ENCODE measurements around the gene ANO4. TPM values are rescaled to one million over a fixed set of nuclear protein-coding genes. Genes with fewer than 3 reads are reported as not detected.

The ANO4 gene
- total RNA-seq, 2 donors from 2014 or later: 3.4 to 4.0 TPM

DNA sequence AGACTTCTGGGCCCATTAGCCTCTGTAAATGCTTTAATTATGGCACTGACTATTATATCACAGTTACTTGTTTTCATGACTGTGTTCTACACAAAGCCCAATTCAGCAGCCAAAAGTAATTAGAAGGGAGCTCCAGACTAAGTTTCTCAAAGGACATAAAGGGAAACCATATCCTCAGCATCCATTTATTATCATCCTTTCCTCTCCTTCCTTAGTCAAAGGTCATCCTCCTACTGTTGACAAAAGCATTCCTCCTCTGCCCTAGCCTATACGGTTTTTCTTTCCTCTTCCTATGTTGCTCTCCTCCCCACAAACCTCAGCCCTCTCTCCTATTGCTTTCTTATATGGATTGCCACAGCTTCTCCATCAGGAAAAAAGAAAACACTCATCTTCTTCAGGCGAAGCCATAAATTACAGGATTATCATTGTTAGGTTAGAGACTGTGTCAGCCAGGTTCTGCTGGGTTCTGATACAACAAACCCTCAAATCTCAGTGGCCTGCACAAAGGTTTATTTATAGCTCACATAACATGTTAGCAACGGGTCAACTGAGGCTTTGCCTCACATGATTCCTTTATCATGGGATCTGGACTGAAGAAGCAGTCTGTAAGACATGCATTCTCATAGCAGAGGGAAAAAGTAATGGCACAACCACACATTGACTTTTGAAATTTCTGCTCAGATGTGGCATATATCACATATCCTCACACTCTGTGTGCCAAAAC, 208.3 kb downstream of the ANO4 start:
- Mint-ChIP-seq H3K4me1 (no peaks in the 10 kb centered on the region), H3K36me3 (ENCODE audit: low read depth) (no peaks in the 10 kb centered on the region), H3K27ac (no peak overlapping the region), H3K9me3 (no peaks in the 10 kb centered on the region), H3K4me3 (no peak overlapping the region), H3K27me3 (ENCODE audit: insufficient read depth) (no peaks in the 10 kb centered on the region)
- no peaks in the 10 kb centered on the region for H3K27me3 ChIP-seq (ENCODE audit: control insufficient read depth, insufficient read depth, low read length, poor library complexity, severe bottlenecking)
- no peak for DNase-seq
- H3K36me3 ChIP-seq (ENCODE audit: control insufficient read depth, insufficient read depth, low read length): no peaks in the 10 kb centered on the region
- no peak overlapping the region for H3K4me3 ChIP-seq (ENCODE audit: low read length)
- no peak overlapping the region for H3K27ac ChIP-seq (ENCODE audit: low read depth, low read length)
- no peak overlapping the region for H3K9ac ChIP-seq (ENCODE audit: extremely low read depth, low read length, poor library complexity, severe bottlenecking)
- H3K4me1 ChIP-seq (ENCODE audit: control insufficient read depth, insufficient read depth, low read length): no peaks in the 10 kb centered on the region
- H3K9me3 ChIP-seq (ENCODE audit: control insufficient read depth, low read length): no peaks in the 10 kb centered on the region
- TF ChIP-seq, protein P1, sequence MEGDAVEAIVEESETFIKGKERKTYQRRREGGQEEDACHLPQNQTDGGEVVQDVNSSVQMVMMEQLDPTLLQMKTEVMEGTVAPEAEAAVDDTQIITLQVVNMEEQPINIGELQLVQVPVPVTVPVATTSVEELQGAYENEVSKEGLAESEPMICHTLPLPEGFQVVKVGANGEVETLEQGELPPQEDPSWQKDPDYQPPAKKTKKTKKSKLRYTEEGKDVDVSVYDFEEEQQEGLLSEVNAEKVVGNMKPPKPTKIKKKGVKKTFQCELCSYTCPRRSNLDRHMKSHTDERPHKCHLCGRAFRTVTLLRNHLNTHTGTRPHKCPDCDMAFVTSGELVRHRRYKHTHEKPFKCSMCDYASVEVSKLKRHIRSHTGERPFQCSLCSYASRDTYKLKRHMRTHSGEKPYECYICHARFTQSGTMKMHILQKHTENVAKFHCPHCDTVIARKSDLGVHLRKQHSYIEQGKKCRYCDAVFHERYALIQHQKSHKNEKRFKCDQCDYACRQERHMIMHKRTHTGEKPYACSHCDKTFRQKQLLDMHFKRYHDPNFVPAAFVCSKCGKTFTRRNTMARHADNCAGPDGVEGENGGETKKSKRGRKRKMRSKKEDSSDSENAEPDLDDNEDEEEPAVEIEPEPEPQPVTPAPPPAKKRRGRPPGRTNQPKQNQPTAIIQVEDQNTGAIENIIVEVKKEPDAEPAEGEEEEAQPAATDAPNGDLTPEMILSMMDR (conservative IDR thresholded peaks at IDR 0.05): no peak
- 84 to 92% methylated on average over 3 of the region's 3 CpGs for WGBS, 2 experiments (ENCODE audit: insufficient coverage in 1 of 2, insufficient read length in 1 of 2)

DNA sequence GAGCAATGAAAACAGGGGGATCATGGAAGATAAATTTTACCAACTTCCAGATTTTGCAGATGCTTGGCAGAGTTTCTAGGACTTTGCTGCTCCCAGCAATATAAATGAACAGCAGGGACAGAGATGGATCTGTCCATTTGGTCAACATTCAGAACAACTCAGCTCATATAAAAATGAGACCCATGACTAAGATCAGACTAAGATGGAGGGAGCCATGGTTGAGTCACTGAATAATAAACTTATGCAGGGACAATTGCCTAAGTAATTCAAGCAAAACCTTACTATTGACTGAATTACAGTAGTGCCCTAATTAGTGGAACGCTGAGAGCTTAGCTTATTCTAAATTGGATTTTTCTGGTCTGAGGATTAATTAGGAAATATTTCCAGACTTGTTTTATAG, 210.3 kb downstream of the ANO4 start:
- TF ChIP-seq, protein P1 (conservative IDR thresholded peaks at IDR 0.05): no peak
- no peaks in the 10 kb centered on the region for H3K36me3 Mint-ChIP-seq (ENCODE audit: low read depth)
- no peaks in the 10 kb centered on the region for H3K27me3 Mint-ChIP-seq (ENCODE audit: insufficient read depth)
- no peak overlapping the region for H3K4me3 Mint-ChIP-seq
- H3K27me3 ChIP-seq (ENCODE audit: control insufficient read depth, insufficient read depth, low read length, poor library complexity, severe bottlenecking): no peaks in the 10 kb centered on the region
- no peak overlapping the region for H3K9ac ChIP-seq (ENCODE audit: extremely low read depth, low read length, poor library complexity, severe bottlenecking)
- H3K4me1 Mint-ChIP-seq: no peaks in the 10 kb centered on the region
- H3K9me3 ChIP-seq (ENCODE audit: control insufficient read depth, low read length): peaks cover 16% of the 10 kb centered on the region
- no peak overlapping the region for H3K27ac ChIP-seq (ENCODE audit: low read depth, low read length)
- no peak for DNase-seq
- no peaks in the 10 kb centered on the region for H3K36me3 ChIP-seq (ENCODE audit: control insufficient read depth, insufficient read depth, low read length)
- H3K4me1 ChIP-seq (ENCODE audit: control insufficient read depth, insufficient read depth, low read length): no peaks in the 10 kb centered on the region
- H3K27ac Mint-ChIP-seq: no peak overlapping the region
- H3K4me3 ChIP-seq (ENCODE audit: low read length): no peak overlapping the region
- H3K9me3 Mint-ChIP-seq: peaks cover 12% of the 10 kb centered on the region
- WGBS, 2 experiments (ENCODE audit: insufficient coverage in 1 of 2, insufficient read length in 1 of 2): 82% methylated on average over 1 of the region's 1 CpG; no CpG with 5 or more reads in 1 of the 2 experiments

- no peak overlapping the region for H3K9ac ChIP-seq (ENCODE audit: extremely low read depth, low read length, poor library complexity, severe bottlenecking)
- H3K9me3 ChIP-seq (ENCODE audit: control insufficient read depth, low read length): peaks cover 20% of the 10 kb centered on the region
- peaks cover 15% of the 10 kb centered on the region for H3K9me3 Mint-ChIP-seq
- H3K27ac Mint-ChIP-seq: no peak overlapping the region
- TF ChIP-seq, protein P1 (conservative IDR thresholded peaks at IDR 0.05): no peak
- WGBS, 2 experiments (ENCODE audit: insufficient coverage in 1 of 2, insufficient read length in 1 of 2): 100% methylated on average over 1 of the region's 1 CpG
- H3K36me3 ChIP-seq (ENCODE audit: control insufficient read depth, insufficient read depth, low read length): no peaks in the 10 kb centered on the region
- H3K4me1 ChIP-seq (ENCODE audit: control insufficient read depth, insufficient read depth, low read length): no peaks in the 10 kb centered on the region
- no peaks in the 10 kb centered on the region for H3K4me1 Mint-ChIP-seq
- no peaks in the 10 kb centered on the region for H3K27me3 Mint-ChIP-seq (ENCODE audit: insufficient read depth)
- H3K36me3 Mint-ChIP-seq (ENCODE audit: low read depth): no peaks in the 10 kb centered on the region
- DNase-seq: no peak
- no peak overlapping the region for H3K4me3 ChIP-seq (ENCODE audit: low read length)
- H3K4me3 Mint-ChIP-seq: no peak overlapping the region
- no peak overlapping the region for H3K27ac ChIP-seq (ENCODE audit: low read depth, low read length)
- H3K27me3 ChIP-seq (ENCODE audit: control insufficient read depth, insufficient read depth, low read length, poor library complexity, severe bottlenecking): no peaks in the 10 kb centered on the region
Measured at GRCh38 chr12:101009274-101009673, 214.7 kb downstream of the ANO4 start.

All from endodermal cell (in vitro differentiated cells).